ENCODE data around the gene OR9Q1. TPM values are rescaled to one million over a fixed set of nuclear protein-coding genes. Genes with fewer than 3 reads are reported as not detected.

OR9Q1 gene
- total and polyA plus RNA-seq, 2 of the 8 experiments (the other 6 are each of a cell fraction or from before 2014, with no cell fraction given): not detected

GRCh38 chr11:58004664-58005063 lies 19.0 kb upstream of the OR9Q1 start:
- Histone ChIP-seq H3K4me3 (ENCODE audit: extremely low read depth in 1 of 4, insufficient read depth in 2 of 4, low read depth in 3 of 4, low read length in 4 of 4) (no peak overlapping the region), H2BK12ac (ENCODE audit: low read depth, low read length) (no peak overlapping the region), H3K79me2 (ENCODE audit: control insufficient read depth in 1 of 2, insufficient read depth in 2 of 2, low read length in 2 of 2) (no peaks in the 10 kb centered on the region), H3K9ac (replicated peaks in 1 of 4; ENCODE audit: extremely low read depth in 1 of 4, low read depth in 3 of 4, low read length in 3 of 4) (no peak overlapping the region), H3K14ac (ENCODE audit: insufficient read length) (no peak overlapping the region), H3K4ac (replicated peaks; ENCODE audit: insufficient read length, low read depth, low read length) (no peak overlapping the region), H4K8ac (ENCODE audit: extremely low read depth, insufficient read depth, low read length) (no peak overlapping the region), H3K36me3 (ENCODE audit: control insufficient read depth in 2 of 4, insufficient read depth in 4 of 4, low read length in 3 of 4) (no peaks in the 10 kb centered on the region), H4K5ac (ENCODE audit: insufficient read length, low read depth, low read length) (no peak overlapping the region), H3K23ac (ENCODE audit: insufficient read length) (no peak overlapping the region), H3K79me1 (ENCODE audit: low read depth, low read length) (no peaks in the 10 kb centered on the region), H3K23me2 (ENCODE audit: low read depth, low read length) (no peaks in the 10 kb centered on the region), H3K56ac (replicated peaks; ENCODE audit: insufficient read length, low read depth, low read length) (no peak overlapping the region), H3K4me1 (replicated peaks in 1 of 4; ENCODE audit: control insufficient read depth in 3 of 4, insufficient read depth in 4 of 4, low read length in 3 of 4) (no peaks in the 10 kb centered on the region), H3K27me3 (replicated peaks in 1 of 4; ENCODE audit: control insufficient read depth in 3 of 4, extremely low read depth in 1 of 4, insufficient read depth in 3 of 4, low read length in 3 of 4) (no peaks in the 10 kb centered on the region), H3K9me3 (ENCODE audit: insufficient read depth in 2 of 2, low read depth in 1 of 2, low read length in 1 of 2) (no peaks in the 10 kb centered on the region), H4K91ac (replicated peaks; ENCODE audit: insufficient read length, low read length) (no peak overlapping the region), H3K4me2 (ENCODE audit: insufficient read depth in 1 of 2, low read depth in 2 of 2, low read length in 2 of 2) (no peak overlapping the region), H2AK5ac (ENCODE audit: low read depth, low read length) (no peak overlapping the region), H2BK20ac (ENCODE audit: low read length) (no peak overlapping the region), H2AFZ (ENCODE audit: low read length) (peak overlapping the region; percentile 10; the same call in 1 of the 2 replicates), H3K18ac (ENCODE audit: extremely low read depth, low read length) (no peak overlapping the region), H4K20me1 (replicated peaks in 1 of 2; ENCODE audit: control insufficient read depth in 1 of 2, insufficient read depth in 2 of 2, low read length in 2 of 2) (no peaks in the 10 kb centered on the region), H3K27ac (ENCODE audit: low read depth, low read length) (no peak overlapping the region), H2BK15ac (ENCODE audit: low read length) (no peak overlapping the region), H2BK120ac (replicated peaks; ENCODE audit: low read depth, low read length) (no peak overlapping the region), H2BK5ac (ENCODE audit: low read depth, low read length) (no peak overlapping the region)
- no peak for FAIRE-seq
- ChIA-PET CTCF (ENCODE audit: partially characterized antibody) (interaction anchor here (1.4 kb wide), 1 partner anchor 204 kb away, joined by 3 read pairs; no protein-coding TSS in a partner anchor), POLR2A (ENCODE audit: partially characterized antibody) (interaction anchor here (0.6 kb wide), 1 partner anchor 276 kb away, joined by 3 read pairs; no protein-coding TSS in a partner anchor)
- no peak for DNase-seq (ENCODE audit: low read depth in 1 of 2, low spot score in 2 of 2)
- 91% methylated on average over 6 of the region's 6 CpGs; no CpG with 5 or more reads in 1 of the 2 experiments for WGBS, 2 experiments (ENCODE audit: extremely low coverage in 1 of 2, insufficient coverage in 1 of 2, insufficient read length in 1 of 2, insufficient replicate concordance in 2 of 2, low coverage in 1 of 2, low lambda C conversion rate in 2 of 2, missing lambda C conversion rate in 1 of 2)
- TF ChIP-seq EP300 (IDR thresholded peaks at IDR 0.05; ENCODE audit: borderline replicate concordance in 1 of 2, low read depth in 2 of 2, low read length in 2 of 2) (no peak), CREB1 (IDR thresholded peaks at IDR 0.05) (no peak), NRF1 (IDR thresholded peaks at IDR 0.05; ENCODE audit: low read depth, low read length) (no peak), PHF8 (conservative IDR thresholded peaks at IDR 0.05; ENCODE audit: low read depth, low read length) (no peak)
